ENCODE measurements around the gene CPA1.
"Not testable (repeated sequence)": the region's sequence is repeated elsewhere in the genome, so short reads cannot be mapped to it uniquely, and the experiment has no call there.

CPA1 gene

GRCh38 chr7:130374507-130374906 lies 5.8 kb upstream of the CPA1 start:
- no peak for DNase-seq (ENCODE audit: low read depth)

- not testable (repeated sequence) for DNase-seq (ENCODE audit: low read depth)
Observed at GRCh38 chr7:130376461-130376860, 3.8 kb upstream of the CPA1 start.

GRCh38 chr7:130377178-130377577 lies 3.1 kb upstream of the CPA1 start:
- no peak for DNase-seq (ENCODE audit: low read depth)

- no peak for DNase-seq (ENCODE audit: low read depth)
Observed at GRCh38 chr7:130379019-130379418, 1.3 kb upstream of the CPA1 start.

GRCh38 chr7:130379532-130379920 lies 768 bp upstream of the CPA1 start:
- no peak for DNase-seq (ENCODE audit: low read depth)

GRCh38 chr7:130380861-130381455 lies 664 bp downstream of the CPA1 start:
- DNase-seq (ENCODE audit: low read depth): no peak

GRCh38 chr7:130381468-130382312 lies 1.4 kb downstream of the CPA1 start:
- no peak for DNase-seq (ENCODE audit: low read depth)

GRCh38 chr7:130383187-130383980 lies 3.1 kb downstream of the CPA1 start:
- no peak for DNase-seq (ENCODE audit: low read depth)

GRCh38 chr7:130384371-130384801 lies 4.1 kb downstream of the CPA1 start:
- DNase-seq (ENCODE audit: low read depth): no peak

- no peak for DNase-seq (ENCODE audit: low read depth)
Observed at GRCh38 chr7:130384841-130385599, 4.7 kb downstream of the CPA1 start.

GRCh38 chr7:130385600-130386066 lies 5.3 kb downstream of the CPA1 start:
- no peak for DNase-seq (ENCODE audit: low read depth)

GRCh38 chr7:130386876-130387275 lies 6.6 kb downstream of the CPA1 start:
- no peak for DNase-seq (ENCODE audit: low read depth)

GRCh38 chr7:130387306-130387627 lies 7.0 kb downstream of the CPA1 start:
- no peak for DNase-seq (ENCODE audit: low read depth)

- DNase-seq (ENCODE audit: low read depth): peak; percentile 85
Observed at GRCh38 chr7:130387628-130388403, 7.5 kb downstream of the CPA1 start.

GRCh38 chr7:130388671-130389070 lies 8.4 kb downstream of the CPA1 start:
- DNase-seq (ENCODE audit: low read depth): no peak

- DNase-seq (ENCODE audit: low read depth): peak; percentile 29
Observed at GRCh38 chr7:130390486-130390885, 10.2 kb downstream of the CPA1 start.

GRCh38 chr7:130393101-130393561 lies 12.8 kb downstream of the CPA1 start:
- DNase-seq (ENCODE audit: low read depth): peak; percentile 49

- no peak for DNase-seq (ENCODE audit: low read depth)
Observed at GRCh38 chr7:130393841-130394411, 13.6 kb downstream of the CPA1 start.

GRCh38 chr7:130394421-130395195 lies 14.3 kb downstream of the CPA1 start:
- DNase-seq (ENCODE audit: low read depth): no peak

GRCh38 chr7:130395421-130395820 lies 15.1 kb downstream of the CPA1 start:
- no peak for DNase-seq (ENCODE audit: low read depth)

Measured in iris pigment epithelial cell (primary cell).